Measurements from ENCODE around the gene TENM3. TPM values are rescaled to one million over a fixed set of nuclear protein-coding genes. Genes with fewer than 3 reads are reported as not detected.

Gene TENM3
- total and polyA plus RNA-seq, 10 of the 15 experiments (the other 5 are each of a cell fraction or from before 2014, with no cell fraction given), result 0.01 to 1.7 (median 0.08) TPM; not detected in 2

DNA sequence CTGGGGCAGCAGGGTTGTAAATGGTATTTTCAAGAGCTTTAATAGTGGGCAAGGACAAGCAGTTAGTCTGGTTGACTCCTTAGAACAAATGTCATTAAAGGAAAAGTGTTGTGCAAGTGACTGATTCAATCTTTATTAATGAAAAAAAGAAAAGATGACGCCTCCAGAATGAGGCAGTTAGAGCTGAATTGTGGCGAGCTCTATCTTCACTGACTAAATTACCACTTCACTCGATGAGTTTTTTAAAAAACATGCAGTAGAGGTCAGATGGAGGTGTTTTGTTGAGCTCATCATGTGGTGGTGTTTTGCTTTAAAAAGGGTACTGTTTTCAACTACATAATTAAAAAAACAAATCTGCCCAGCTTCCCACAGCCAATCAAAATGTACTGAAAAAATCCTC lies 28.1 kb upstream of the TENM3 start:
- DNase-seq (ENCODE audit: low read depth, low spot score) (no peak), FAIRE-seq (no peak), ATAC-seq (no peak)
- Histone ChIP-seq H3K4me3 (no peak overlapping the region), H4K20me1 (ENCODE audit: control insufficient read depth, insufficient read depth) (no peaks in the 10 kb centered on the region), H3K9ac (ENCODE audit: control insufficient read depth, insufficient read depth, low read length) (no peak overlapping the region), H3K9me3 (replicated peaks; ENCODE audit: control insufficient read depth, insufficient read depth, low read length) (no peaks in the 10 kb centered on the region), H3K4me1 (ENCODE audit: control insufficient read depth, insufficient read depth, low read length) (no peaks in the 10 kb centered on the region), H3K27ac (ENCODE audit: control insufficient read depth, insufficient read depth) (no peak overlapping the region), H3K36me3 (ENCODE audit: control insufficient read depth in 2 of 2, insufficient read depth in 2 of 2, low read length in 1 of 2) (no peaks in the 10 kb centered on the region), H3K4me2 (ENCODE audit: control insufficient read depth, insufficient read depth) (no peak overlapping the region), H2AFZ (ENCODE audit: control insufficient read depth, low read depth, low read length) (no peak overlapping the region), H3K27me3 (replicated peaks in 1 of 2; ENCODE audit: control insufficient read depth in 2 of 2, insufficient read depth in 2 of 2, low read length in 1 of 2) (no peaks in the 10 kb centered on the region), H3K79me2 (ENCODE audit: control insufficient read depth, insufficient read depth, low read length) (no peaks in the 10 kb centered on the region)
- WGBS (ENCODE audit: insufficient coverage, insufficient replicate concordance, low lambda C conversion rate, missing lambda C conversion rate), result 16% methylated on average over 3 of the region's 3 CpGs
- no TSS peak for BruUV-seq (replicated peaks)
- ChIA-PET RAD21 (ENCODE audit: unreplicated experiment) (no interaction called here), POLR2A (no interaction called here), SMC1A (ENCODE audit: uncharacterized antibody, unreplicated experiment) (interaction anchor here (0.7 kb wide), 1 partner anchor 384 kb away, joined by 3 read pairs; no protein-coding TSS in a partner anchor), CTCF (no interaction called here)
- intact Hi-C loops (cut with micrococcal nuclease; ENCODE audit: unreplicated experiment), result no loop called here
- in situ Hi-C loops (cut with MboI), result no loop called here
- TF ChIP-seq NFXL1 (IDR thresholded peaks at IDR 0.05; ENCODE audit: borderline replicate concordance), result no peak
- TF ChIP-seq, protein P1, sequence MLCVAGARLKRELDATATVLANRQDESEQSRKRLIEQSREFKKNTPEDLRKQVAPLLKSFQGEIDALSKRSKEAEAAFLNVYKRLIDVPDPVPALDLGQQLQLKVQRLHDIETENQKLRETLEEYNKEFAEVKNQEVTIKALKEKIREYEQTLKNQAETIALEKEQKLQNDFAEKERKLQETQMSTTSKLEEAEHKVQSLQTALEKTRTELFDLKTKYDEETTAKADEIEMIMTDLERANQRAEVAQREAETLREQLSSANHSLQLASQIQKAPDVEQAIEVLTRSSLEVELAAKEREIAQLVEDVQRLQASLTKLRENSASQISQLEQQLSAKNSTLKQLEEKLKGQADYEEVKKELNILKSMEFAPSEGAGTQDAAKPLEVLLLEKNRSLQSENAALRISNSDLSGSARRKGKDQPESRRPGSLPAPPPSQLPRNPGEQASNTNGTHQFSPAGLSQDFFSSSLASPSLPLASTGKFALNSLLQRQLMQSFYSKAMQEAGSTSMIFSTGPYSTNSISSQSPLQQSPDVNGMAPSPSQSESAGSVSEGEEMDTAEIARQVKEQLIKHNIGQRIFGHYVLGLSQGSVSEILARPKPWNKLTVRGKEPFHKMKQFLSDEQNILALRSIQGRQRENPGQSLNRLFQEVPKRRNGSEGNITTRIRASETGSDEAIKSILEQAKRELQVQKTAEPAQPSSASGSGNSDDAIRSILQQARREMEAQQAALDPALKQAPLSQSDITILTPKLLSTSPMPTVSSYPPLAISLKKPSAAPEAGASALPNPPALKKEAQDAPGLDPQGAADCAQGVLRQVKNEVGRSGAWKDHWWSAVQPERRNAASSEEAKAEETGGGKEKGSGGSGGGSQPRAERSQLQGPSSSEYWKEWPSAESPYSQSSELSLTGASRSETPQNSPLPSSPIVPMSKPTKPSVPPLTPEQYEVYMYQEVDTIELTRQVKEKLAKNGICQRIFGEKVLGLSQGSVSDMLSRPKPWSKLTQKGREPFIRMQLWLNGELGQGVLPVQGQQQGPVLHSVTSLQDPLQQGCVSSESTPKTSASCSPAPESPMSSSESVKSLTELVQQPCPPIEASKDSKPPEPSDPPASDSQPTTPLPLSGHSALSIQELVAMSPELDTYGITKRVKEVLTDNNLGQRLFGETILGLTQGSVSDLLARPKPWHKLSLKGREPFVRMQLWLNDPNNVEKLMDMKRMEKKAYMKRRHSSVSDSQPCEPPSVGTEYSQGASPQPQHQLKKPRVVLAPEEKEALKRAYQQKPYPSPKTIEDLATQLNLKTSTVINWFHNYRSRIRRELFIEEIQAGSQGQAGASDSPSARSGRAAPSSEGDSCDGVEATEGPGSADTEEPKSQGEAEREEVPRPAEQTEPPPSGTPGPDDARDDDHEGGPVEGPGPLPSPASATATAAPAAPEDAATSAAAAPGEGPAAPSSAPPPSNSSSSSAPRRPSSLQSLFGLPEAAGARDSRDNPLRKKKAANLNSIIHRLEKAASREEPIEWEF (IDR thresholded peaks at IDR 0.05; ENCODE audit: insufficient replicate concordance, low read depth, low read length), result no peak
- TF ChIP-seq ETV6 (conservative IDR thresholded peaks at IDR 0.05 in 1 of 2, IDR thresholded peaks at IDR 0.05 in 1 of 2; ENCODE audit: borderline replicate concordance in 1 of 2, low read depth in 1 of 2), result no peak
- TF ChIP-seq, protein P2, sequence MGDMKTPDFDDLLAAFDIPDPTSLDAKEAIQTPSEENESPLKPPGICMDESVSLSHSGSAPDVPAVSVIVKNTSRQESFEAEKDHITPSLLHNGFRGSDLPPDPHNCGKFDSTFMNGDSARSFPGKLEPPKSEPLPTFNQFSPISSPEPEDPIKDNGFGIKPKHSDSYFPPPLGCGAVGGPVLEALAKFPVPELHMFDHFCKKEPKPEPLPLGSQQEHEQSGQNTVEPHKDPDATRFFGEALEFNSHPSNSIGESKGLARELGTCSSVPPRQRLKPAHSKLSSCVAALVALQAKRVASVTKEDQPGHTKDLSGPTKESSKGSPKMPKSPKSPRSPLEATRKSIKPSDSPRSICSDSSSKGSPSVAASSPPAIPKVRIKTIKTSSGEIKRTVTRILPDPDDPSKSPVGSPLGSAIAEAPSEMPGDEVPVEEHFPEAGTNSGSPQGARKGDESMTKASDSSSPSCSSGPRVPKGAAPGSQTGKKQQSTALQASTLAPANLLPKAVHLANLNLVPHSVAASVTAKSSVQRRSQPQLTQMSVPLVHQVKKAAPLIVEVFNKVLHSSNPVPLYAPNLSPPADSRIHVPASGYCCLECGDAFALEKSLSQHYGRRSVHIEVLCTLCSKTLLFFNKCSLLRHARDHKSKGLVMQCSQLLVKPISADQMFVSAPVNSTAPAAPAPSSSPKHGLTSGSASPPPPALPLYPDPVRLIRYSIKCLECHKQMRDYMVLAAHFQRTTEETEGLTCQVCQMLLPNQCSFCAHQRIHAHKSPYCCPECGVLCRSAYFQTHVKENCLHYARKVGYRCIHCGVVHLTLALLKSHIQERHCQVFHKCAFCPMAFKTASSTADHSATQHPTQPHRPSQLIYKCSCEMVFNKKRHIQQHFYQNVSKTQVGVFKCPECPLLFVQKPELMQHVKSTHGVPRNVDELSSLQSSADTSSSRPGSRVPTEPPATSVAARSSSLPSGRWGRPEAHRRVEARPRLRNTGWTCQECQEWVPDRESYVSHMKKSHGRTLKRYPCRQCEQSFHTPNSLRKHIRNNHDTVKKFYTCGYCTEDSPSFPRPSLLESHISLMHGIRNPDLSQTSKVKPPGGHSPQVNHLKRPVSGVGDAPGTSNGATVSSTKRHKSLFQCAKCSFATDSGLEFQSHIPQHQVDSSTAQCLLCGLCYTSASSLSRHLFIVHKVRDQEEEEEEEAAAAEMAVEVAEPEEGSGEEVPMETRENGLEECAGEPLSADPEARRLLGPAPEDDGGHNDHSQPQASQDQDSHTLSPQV (IDR thresholded peaks at IDR 0.05), result no peak
- TF ChIP-seq IRF4 (IDR thresholded peaks at IDR 0.05; ENCODE audit: low read depth, low read length), result no peak
- TF ChIP-seq, protein P3, sequence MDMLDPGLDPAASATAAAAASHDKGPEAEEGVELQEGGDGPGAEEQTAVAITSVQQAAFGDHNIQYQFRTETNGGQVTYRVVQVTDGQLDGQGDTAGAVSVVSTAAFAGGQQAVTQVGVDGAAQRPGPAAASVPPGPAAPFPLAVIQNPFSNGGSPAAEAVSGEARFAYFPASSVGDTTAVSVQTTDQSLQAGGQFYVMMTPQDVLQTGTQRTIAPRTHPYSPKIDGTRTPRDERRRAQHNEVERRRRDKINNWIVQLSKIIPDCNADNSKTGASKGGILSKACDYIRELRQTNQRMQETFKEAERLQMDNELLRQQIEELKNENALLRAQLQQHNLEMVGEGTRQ (IDR thresholded peaks at IDR 0.05; ENCODE audit: borderline replicate concordance, low read depth, low read length), result no peak
- no peak for TF ChIP-seq IKZF2 (IDR thresholded peaks at IDR 0.05)
- no peak for TF ChIP-seq CHD1 (IDR thresholded peaks at IDR 0.05; ENCODE audit: low read depth, low read length)
- no peak for TF ChIP-seq SMARCA5 (IDR thresholded peaks at IDR 0.05)
- TF ChIP-seq TBL1XR1 (IDR thresholded peaks at IDR 0.05; ENCODE audit: low read depth, low read length), result no peak
- no peak for TF ChIP-seq CBX5 (IDR thresholded peaks at IDR 0.05; ENCODE audit: low read depth)
- TF ChIP-seq NR2F1 (conservative IDR thresholded peaks at IDR 0.05), result no peak
- TF ChIP-seq, protein P4, sequence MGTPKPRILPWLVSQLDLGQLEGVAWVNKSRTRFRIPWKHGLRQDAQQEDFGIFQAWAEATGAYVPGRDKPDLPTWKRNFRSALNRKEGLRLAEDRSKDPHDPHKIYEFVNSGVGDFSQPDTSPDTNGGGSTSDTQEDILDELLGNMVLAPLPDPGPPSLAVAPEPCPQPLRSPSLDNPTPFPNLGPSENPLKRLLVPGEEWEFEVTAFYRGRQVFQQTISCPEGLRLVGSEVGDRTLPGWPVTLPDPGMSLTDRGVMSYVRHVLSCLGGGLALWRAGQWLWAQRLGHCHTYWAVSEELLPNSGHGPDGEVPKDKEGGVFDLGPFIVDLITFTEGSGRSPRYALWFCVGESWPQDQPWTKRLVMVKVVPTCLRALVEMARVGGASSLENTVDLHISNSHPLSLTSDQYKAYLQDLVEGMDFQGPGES (IDR thresholded peaks at IDR 0.05), result no peak
- TF ChIP-seq BRCA1 (IDR thresholded peaks at IDR 0.05; ENCODE audit: low read depth, low read length), result no peak
- no peak for TF ChIP-seq ESRRA (IDR thresholded peaks at IDR 0.05; ENCODE audit: low read length)

All from GM12878 (cell line).